ENCODE results near the gene C1QB. TPM values are rescaled to one million over a fixed set of nuclear protein-coding genes. Genes with fewer than 3 reads are reported as not detected.

Gene C1QB
- total RNA-seq, 2 experiments from 2014 or later = not detected

- Histone ChIP-seq H3K27me3 (ENCODE audit: control insufficient read depth in 1 of 2, insufficient read depth in 2 of 2, low read length in 2 of 2) (peaks cover 4% of the 10 kb centered on the region in 2 experiments), H3K9me3 (ENCODE audit: control insufficient read depth in 1 of 2, insufficient read depth in 1 of 2, low read length in 2 of 2) (no peaks in the 10 kb centered on the region), H3K36me3 (ENCODE audit: insufficient read depth, low read length) (no peaks in the 10 kb centered on the region), H3K27ac (ENCODE audit: low read depth in 1 of 2, low read length in 2 of 2) (no peak overlapping the region), H3K4me3 (ENCODE audit: low read length) (no peak overlapping the region), H3K4me1 (ENCODE audit: insufficient read depth, low read length) (no peaks in the 10 kb centered on the region)
- DNase-seq (no peak), ATAC-seq (ENCODE audit: poor library complexity) (no peak)
- Mint-ChIP-seq H3K27me3 (peaks cover 34% of the 10 kb centered on the region), H3K36me3 (ENCODE audit: low read depth) (no peaks in the 10 kb centered on the region), H3K4me3 (no peak overlapping the region), H3K27ac (no peak overlapping the region), H3K4me1 (ENCODE audit: low read depth) (no peaks in the 10 kb centered on the region), H3K9me3 (no peaks in the 10 kb centered on the region)
- no peak for TF ChIP-seq CTCF (IDR thresholded peaks at IDR 0.05)
- intact Hi-C loops (cut with DNase I, micrococcal nuclease) = no loop called here
- POLR2A ChIA-PET = no interaction called here
- CTCF ChIA-PET = no interaction called here
Observed at GRCh38 chr1:22687191-22687590, 34.2 kb downstream of the C1QB start.

GRCh38 chr1:22688466-22688865 is 35.4 kb downstream of the C1QB start:
- Histone ChIP-seq H3K27me3 (ENCODE audit: control insufficient read depth in 1 of 2, insufficient read depth in 2 of 2, low read length in 2 of 2) (peaks cover 4% of the 10 kb centered on the region in 2 experiments), H3K27ac (ENCODE audit: low read depth in 1 of 2, low read length in 2 of 2) (no peak overlapping the region), H3K4me3 (ENCODE audit: low read length) (no peak overlapping the region), H3K9me3 (ENCODE audit: control insufficient read depth in 1 of 2, insufficient read depth in 1 of 2, low read length in 2 of 2) (no peaks in the 10 kb centered on the region), H3K4me1 (ENCODE audit: insufficient read depth, low read length) (no peaks in the 10 kb centered on the region), H3K36me3 (ENCODE audit: insufficient read depth, low read length) (no peaks in the 10 kb centered on the region)
- Mint-ChIP-seq H3K9me3 (no peaks in the 10 kb centered on the region), H3K4me1 (ENCODE audit: low read depth) (no peaks in the 10 kb centered on the region), H3K27me3 (peaks cover 38% of the 10 kb centered on the region), H3K36me3 (ENCODE audit: low read depth) (no peaks in the 10 kb centered on the region), H3K27ac (no peak overlapping the region), H3K4me3 (no peak overlapping the region)
- POLR2A ChIA-PET = no interaction called here
- ATAC-seq (ENCODE audit: poor library complexity) (no peak), DNase-seq (no peak)
- intact Hi-C loops (cut with DNase I, micrococcal nuclease) = no loop called here
- no peak for TF ChIP-seq CTCF (IDR thresholded peaks at IDR 0.05)
- CTCF ChIA-PET = no interaction called here

- no peak overlapping the region for H3K27ac ChIP-seq (ENCODE audit: low read depth in 1 of 2, low read length in 2 of 2)
- no peaks in the 10 kb centered on the region for H3K9me3 ChIP-seq (ENCODE audit: control insufficient read depth in 1 of 2, insufficient read depth in 1 of 2, low read length in 2 of 2)
- no peak for ATAC-seq (ENCODE audit: poor library complexity)
- H3K27me3 ChIP-seq (ENCODE audit: control insufficient read depth in 1 of 2, insufficient read depth in 2 of 2, low read length in 2 of 2) = peaks cover 4% of the 10 kb centered on the region in 2 experiments
- H3K36me3 ChIP-seq (ENCODE audit: insufficient read depth, low read length) = no peaks in the 10 kb centered on the region
- no peak overlapping the region for H3K4me3 ChIP-seq (ENCODE audit: low read length)
- Mint-ChIP-seq H3K27ac (no peak overlapping the region), H3K4me3 (no peak overlapping the region), H3K36me3 (ENCODE audit: low read depth) (no peaks in the 10 kb centered on the region), H3K9me3 (no peaks in the 10 kb centered on the region), H3K27me3 (peaks cover 35% of the 10 kb centered on the region), H3K4me1 (ENCODE audit: low read depth) (no peaks in the 10 kb centered on the region)
- intact Hi-C loops (cut with DNase I, micrococcal nuclease) = no loop called here
- no peaks in the 10 kb centered on the region for H3K4me1 ChIP-seq (ENCODE audit: insufficient read depth, low read length)
- ChIA-PET CTCF (no interaction called here), POLR2A (no interaction called here)
- no peak for TF ChIP-seq CTCF (IDR thresholded peaks at IDR 0.05)
- DNase-seq = no peak
Observed at GRCh38 chr1:22689505-22689904, 36.5 kb downstream of the C1QB start.
